ENCODE results near the gene ATP1B1.

The ATP1B1 gene

DNA sequence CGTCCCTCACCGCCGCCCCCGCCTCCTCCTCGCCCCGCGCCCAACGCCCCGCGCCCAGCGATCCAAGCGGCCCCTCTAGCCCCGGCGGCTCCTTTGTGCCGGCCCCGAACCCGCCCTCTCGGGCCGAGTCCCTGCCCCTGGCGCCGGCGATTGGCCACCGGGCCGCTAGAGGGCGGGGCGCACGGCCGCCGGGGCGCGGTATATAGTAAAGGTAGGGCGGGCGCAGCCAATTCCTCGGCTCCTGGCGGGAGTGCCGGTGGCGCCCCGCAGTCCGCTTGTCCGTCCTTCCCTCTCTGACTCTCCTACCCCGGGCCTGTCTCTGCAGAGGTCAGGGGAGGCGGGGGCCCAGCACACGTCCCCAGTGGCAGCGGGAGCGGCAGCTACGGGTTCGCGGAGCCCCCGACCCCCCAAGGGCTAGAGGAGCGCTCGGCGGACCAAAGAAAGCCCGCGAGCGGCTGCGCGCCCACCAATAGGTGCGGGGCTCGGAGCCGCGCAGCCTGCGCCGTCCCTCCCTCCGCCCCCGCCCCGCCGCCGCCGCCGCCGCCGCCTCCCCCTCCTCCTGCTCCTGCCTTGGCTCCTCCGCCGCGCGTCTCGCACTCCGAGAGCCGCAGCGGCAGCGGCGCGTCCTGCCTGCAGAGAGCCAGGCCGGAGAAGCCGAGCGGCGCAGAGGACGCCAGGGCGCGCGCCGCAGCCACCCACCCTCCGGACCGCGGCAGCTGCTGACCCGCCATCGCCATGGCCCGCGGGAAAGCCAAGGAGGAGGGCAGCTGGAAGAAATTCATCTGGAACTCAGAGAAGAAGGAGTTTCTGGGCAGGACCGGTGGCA is at the start of gene ATP1B1:
Gene ATP1B1, plus strand, starts transcription at position 596 of the 826 bp plus-strand sequence. Its CDS starts 140 bp downstream, at position 736.
- Histone ChIP-seq H3K9me3 (ENCODE audit: control insufficient read depth in 1 of 2, low read length in 2 of 2) (no peaks in the 10 kb centered on the region), H3K4me3 (ENCODE audit: low read depth in 1 of 2, low read length in 2 of 2) (peak within 1 kb of the TSS; percentile 80 to 81), H3K27me3 (ENCODE audit: low read depth, low read length) (no peaks in the 10 kb centered on the region), H3K27ac (ENCODE audit: low read length) (peak within 1 kb of the TSS; percentile 94), H3K4me1 (ENCODE audit: control insufficient read depth in 1 of 2, insufficient read depth in 2 of 2, low read length in 2 of 2) (peaks cover 0 to 35% of the 10 kb centered on the region in 2 donors), H3K36me3 (ENCODE audit: control insufficient read depth in 1 of 2, insufficient read depth in 2 of 2, low read length in 2 of 2) (peaks cover 0 to under 1% of the 10 kb centered on the region in 2 donors)

DNA sequence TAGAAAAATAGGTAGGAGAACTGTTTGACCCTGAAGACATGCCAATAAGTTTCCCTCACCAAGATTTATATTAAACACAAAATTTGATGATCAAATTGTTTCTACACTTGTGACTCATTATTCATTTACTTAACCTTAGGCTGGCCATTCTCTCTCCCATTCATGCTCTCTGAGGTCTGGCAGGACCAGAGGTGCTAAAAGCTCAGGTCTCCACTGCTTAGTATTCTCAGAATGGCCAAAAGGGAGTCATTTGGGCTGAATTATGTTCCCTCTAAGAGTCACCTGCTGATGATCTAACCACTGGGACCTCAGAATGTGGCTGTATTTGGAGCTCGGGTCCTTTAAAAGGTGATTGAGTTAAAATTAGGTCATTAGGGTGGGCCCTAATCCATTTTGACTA is 47.1 kb upstream of the ATP1B1 start:
- H3K36me3 ChIP-seq (ENCODE audit: control insufficient read depth in 1 of 2, insufficient read depth in 2 of 2, low read length in 2 of 2) = no peaks in the 10 kb centered on the region
- H3K4me1 ChIP-seq (ENCODE audit: control insufficient read depth in 1 of 2, insufficient read depth in 2 of 2, low read length in 2 of 2) = no peaks in the 10 kb centered on the region
- H3K27me3 ChIP-seq (ENCODE audit: low read depth, low read length) = no peaks in the 10 kb centered on the region
- H3K27ac ChIP-seq (ENCODE audit: low read length) = no peak overlapping the region
- peaks cover 0 to 4% of the 10 kb centered on the region in 2 donors for H3K9me3 ChIP-seq (ENCODE audit: control insufficient read depth in 1 of 2, low read length in 2 of 2)
- H3K4me3 ChIP-seq (ENCODE audit: low read depth in 1 of 2, low read length in 2 of 2) = no peak overlapping the region

DNA sequence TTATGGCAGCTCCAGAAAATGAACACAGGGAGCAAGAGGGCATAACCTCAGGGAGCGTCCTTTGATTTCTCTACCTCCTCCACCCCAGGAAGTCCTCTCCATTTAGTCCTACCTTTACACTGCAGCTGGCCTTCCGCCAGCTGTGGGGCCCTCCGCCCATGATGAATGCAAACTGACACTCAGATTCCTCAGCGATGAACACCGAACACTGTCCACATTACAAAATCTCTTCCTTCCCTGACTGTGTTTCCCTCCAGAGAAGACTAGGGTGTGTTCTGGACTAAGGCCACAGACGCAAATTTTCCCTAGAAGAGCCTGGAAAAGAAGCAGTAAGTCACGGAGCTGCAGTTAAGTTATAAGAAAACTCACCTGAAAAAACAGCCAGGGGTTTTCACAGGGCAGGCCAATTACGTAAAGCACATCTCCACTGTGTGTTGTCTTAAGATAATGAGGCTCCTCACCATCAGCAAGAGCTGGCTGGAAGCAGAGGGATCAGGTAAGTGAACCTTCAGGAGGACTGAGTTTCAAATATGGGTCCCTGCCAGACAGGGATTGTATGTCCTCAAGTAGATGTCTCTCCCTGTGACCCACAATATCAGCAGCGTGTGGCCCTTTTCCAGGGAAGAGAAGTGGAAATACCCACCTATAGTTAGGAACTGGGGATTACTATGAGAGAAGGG is 46.3 kb upstream of the ATP1B1 start:
- Histone ChIP-seq H3K36me3 (ENCODE audit: control insufficient read depth in 1 of 2, insufficient read depth in 2 of 2, low read length in 2 of 2) (no peaks in the 10 kb centered on the region), H3K27me3 (ENCODE audit: low read depth, low read length) (no peaks in the 10 kb centered on the region), H3K4me1 (ENCODE audit: control insufficient read depth in 1 of 2, insufficient read depth in 2 of 2, low read length in 2 of 2) (no peaks in the 10 kb centered on the region), H3K27ac (ENCODE audit: low read length) (no peak overlapping the region), H3K9me3 (ENCODE audit: control insufficient read depth in 1 of 2, low read length in 2 of 2) (peaks cover 0 to 4% of the 10 kb centered on the region in 2 donors), H3K4me3 (ENCODE audit: low read depth in 1 of 2, low read length in 2 of 2) (no peak overlapping the region)

DNA sequence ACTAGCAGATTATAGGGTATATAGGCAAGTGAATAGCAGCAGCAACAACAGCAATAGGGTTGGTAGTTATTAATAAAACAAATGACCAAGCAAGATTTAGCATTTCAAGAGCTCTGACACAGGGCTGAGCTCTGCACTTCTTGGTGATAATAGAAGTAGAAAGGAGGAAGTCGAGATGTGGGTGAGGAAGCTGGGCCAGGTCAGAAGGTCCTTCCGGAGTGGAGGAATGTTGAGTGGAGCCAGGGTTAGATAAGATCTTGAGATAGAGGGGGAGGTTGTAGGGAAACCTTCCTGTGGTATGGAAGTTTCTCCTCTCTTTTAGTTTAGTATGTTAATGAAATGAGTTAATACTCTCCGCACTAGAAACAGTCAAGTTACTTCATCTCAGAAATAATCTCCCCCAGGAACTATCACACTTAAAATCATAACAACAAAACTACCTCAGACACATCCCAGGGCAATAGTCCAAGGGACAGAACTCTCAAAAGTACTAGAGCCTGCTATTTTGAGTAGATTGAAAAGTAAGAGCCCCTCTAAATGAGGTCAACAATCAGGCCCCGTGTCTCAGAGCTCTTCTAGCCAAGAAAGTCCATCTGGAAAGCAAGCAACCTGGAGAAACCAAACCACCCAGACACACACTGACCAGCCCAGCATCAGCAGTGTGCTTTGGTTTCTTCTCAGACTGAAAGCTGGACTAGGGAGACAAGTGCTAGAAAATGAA is 45.4 kb upstream of the ATP1B1 start:
- Histone ChIP-seq H3K9me3 (ENCODE audit: control insufficient read depth in 1 of 2, low read length in 2 of 2) (peaks cover 0 to 4% of the 10 kb centered on the region in 2 donors), H3K4me1 (ENCODE audit: control insufficient read depth in 1 of 2, insufficient read depth in 2 of 2, low read length in 2 of 2) (no peaks in the 10 kb centered on the region), H3K36me3 (ENCODE audit: control insufficient read depth in 1 of 2, insufficient read depth in 2 of 2, low read length in 2 of 2) (no peaks in the 10 kb centered on the region), H3K4me3 (ENCODE audit: low read depth in 1 of 2, low read length in 2 of 2) (no peak overlapping the region), H3K27me3 (ENCODE audit: low read depth, low read length) (no peaks in the 10 kb centered on the region), H3K27ac (ENCODE audit: low read length) (no peak overlapping the region)

DNA sequence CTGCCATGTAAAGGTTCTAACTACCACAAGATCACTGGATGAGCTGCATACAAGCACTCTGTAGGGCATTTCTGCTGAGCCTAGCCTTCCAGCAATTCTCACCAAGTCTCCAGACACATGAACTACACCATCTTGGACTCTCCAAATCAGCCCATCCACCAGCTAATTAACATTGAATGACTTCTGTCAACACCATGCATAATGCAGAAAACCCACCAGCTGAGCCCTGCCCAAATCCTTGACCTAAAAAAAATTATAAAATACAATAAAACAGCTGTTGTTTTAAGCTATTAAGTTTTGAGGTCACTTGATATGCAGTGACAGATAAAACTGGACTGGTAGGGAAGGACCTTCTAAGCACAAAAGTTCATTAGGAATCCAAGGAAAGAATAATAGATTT is 44.3 kb upstream of the ATP1B1 start:
- Histone ChIP-seq H3K27me3 (ENCODE audit: low read depth, low read length) (no peaks in the 10 kb centered on the region), H3K4me3 (ENCODE audit: low read depth in 1 of 2, low read length in 2 of 2) (no peak overlapping the region), H3K36me3 (ENCODE audit: control insufficient read depth in 1 of 2, insufficient read depth in 2 of 2, low read length in 2 of 2) (no peaks in the 10 kb centered on the region), H3K4me1 (ENCODE audit: control insufficient read depth in 1 of 2, insufficient read depth in 2 of 2, low read length in 2 of 2) (no peaks in the 10 kb centered on the region), H3K27ac (ENCODE audit: low read length) (no peak overlapping the region), H3K9me3 (ENCODE audit: control insufficient read depth in 1 of 2, low read length in 2 of 2) (peaks cover 6 to 11% of the 10 kb centered on the region in 2 donors)

DNA sequence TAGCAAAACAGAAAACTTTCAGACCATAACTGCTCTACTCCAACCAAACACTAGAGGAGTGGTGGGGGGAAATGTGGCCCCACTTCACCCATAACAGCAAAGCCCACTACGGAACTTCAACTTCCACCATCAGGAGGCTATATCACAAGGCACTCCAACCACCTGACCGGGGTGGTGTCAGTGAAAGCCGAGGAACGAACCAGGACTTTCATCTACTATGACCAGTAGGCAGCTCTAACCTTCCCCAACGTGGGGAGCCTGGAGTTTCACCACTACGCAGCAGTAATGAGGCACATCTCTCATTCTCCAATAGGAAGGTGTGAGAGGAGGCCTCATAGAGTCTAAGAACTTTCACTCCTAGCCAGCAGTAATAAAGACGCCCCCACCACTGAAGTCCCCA is 42.4 kb upstream of the ATP1B1 start:
- H3K27ac ChIP-seq (ENCODE audit: low read length) = no peak overlapping the region
- no peaks in the 10 kb centered on the region for H3K36me3 ChIP-seq (ENCODE audit: control insufficient read depth in 1 of 2, insufficient read depth in 2 of 2, low read length in 2 of 2)
- H3K4me3 ChIP-seq (ENCODE audit: low read depth in 1 of 2, low read length in 2 of 2) = no peak overlapping the region
- H3K9me3 ChIP-seq (ENCODE audit: control insufficient read depth in 1 of 2, low read length in 2 of 2) = peaks cover 6 to 20% of the 10 kb centered on the region in 2 donors
- no peaks in the 10 kb centered on the region for H3K27me3 ChIP-seq (ENCODE audit: low read depth, low read length)
- H3K4me1 ChIP-seq (ENCODE audit: control insufficient read depth in 1 of 2, insufficient read depth in 2 of 2, low read length in 2 of 2) = no peaks in the 10 kb centered on the region

DNA sequence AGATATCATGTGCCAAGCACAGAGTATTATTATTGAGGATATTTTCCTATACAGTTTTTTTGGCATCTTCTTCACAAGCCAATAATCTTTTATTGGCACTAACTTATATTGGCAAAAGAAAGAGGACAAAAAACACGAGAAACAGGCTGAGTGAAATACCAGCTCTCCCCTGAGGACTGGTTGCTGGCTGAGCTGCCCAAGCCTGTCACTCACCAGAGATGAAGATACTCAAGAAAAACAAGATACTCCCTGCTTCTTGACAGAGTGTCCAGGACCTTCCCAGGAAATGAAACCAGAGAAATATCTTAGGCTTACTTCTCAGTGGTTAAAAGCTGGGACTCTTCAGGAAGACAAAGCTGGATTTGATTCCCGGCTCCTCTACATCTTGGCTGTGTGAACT is 35.9 kb upstream of the ATP1B1 start:
- H3K36me3 ChIP-seq (ENCODE audit: control insufficient read depth in 1 of 2, insufficient read depth in 2 of 2, low read length in 2 of 2) = no peaks in the 10 kb centered on the region
- peaks cover 6 to 16% of the 10 kb centered on the region in 2 donors for H3K9me3 ChIP-seq (ENCODE audit: control insufficient read depth in 1 of 2, low read length in 2 of 2)
- no peaks in the 10 kb centered on the region for H3K27me3 ChIP-seq (ENCODE audit: low read depth, low read length)
- no peak overlapping the region for H3K27ac ChIP-seq (ENCODE audit: low read length)
- no peak overlapping the region for H3K4me3 ChIP-seq (ENCODE audit: low read depth in 1 of 2, low read length in 2 of 2)
- no peaks in the 10 kb centered on the region for H3K4me1 ChIP-seq (ENCODE audit: control insufficient read depth in 1 of 2, insufficient read depth in 2 of 2, low read length in 2 of 2)

DNA sequence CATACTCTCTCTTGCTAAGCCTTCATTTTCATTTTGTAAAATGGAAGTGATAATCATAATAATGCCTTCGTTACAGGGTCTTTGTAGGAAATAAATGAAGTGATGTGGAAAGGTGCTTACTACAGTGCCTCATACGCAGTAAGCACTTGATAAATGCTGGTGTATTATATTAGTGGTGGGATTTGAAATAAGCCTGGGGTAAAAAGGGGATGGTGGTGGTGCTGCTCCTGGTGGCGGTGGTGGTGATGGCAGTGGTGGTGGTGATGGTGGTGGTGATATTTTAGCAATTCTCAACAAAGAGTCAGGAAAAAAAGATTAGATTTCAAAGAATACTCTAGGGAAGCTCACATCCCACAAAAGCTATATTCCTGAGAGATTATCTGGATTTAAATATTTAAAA is 35.5 kb upstream of the ATP1B1 start:
- H3K9me3 ChIP-seq (ENCODE audit: control insufficient read depth in 1 of 2, low read length in 2 of 2) = peaks cover 6 to 16% of the 10 kb centered on the region in 2 donors
- no peaks in the 10 kb centered on the region for H3K36me3 ChIP-seq (ENCODE audit: control insufficient read depth in 1 of 2, insufficient read depth in 2 of 2, low read length in 2 of 2)
- H3K27me3 ChIP-seq (ENCODE audit: low read depth, low read length) = no peaks in the 10 kb centered on the region
- no peak overlapping the region for H3K27ac ChIP-seq (ENCODE audit: low read length)
- no peaks in the 10 kb centered on the region for H3K4me1 ChIP-seq (ENCODE audit: control insufficient read depth in 1 of 2, insufficient read depth in 2 of 2, low read length in 2 of 2)
- H3K4me3 ChIP-seq (ENCODE audit: low read depth in 1 of 2, low read length in 2 of 2) = no peak overlapping the region

DNA sequence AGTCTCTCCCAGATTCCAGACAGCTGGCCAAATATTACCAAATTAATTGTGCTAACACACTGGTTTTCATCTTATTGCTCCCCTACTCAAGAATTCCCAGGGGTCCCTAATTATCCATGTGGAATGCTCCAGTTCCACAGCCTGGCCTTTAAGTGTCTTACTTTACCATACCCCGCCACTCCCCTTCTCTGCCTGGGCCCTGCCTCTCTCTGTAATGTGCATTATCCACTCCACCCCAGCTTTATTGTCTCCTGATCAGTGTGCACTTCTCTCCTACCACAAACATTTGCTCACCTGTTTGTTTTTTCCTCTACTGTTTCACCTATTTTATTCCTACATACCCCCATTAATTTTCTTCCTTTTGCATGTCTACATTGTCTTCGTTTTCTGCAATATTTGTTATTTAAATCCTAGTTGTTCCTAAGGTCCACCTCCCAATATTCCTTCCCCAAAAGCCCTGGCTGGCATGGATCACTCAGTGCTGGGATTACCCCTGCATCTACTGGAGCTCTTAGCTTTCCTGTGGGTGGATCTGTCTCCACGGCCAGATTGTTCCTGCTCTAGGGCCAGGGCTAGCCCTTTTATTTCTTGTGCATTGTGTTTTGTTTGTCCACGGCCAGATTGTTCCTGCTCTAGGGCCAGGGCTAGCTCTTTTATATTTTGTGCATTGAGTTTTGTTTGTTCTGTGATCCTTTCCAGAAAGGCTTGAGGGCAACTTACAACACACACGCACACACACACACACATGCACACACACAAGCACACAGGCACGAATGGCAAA is 33.4 kb upstream of the ATP1B1 start:
- H3K4me3 ChIP-seq (ENCODE audit: low read depth in 1 of 2, low read length in 2 of 2) = no peak overlapping the region
- no peaks in the 10 kb centered on the region for H3K27me3 ChIP-seq (ENCODE audit: low read depth, low read length)
- no peak overlapping the region for H3K27ac ChIP-seq (ENCODE audit: low read length)
- H3K4me1 ChIP-seq (ENCODE audit: control insufficient read depth in 1 of 2, insufficient read depth in 2 of 2, low read length in 2 of 2) = no peaks in the 10 kb centered on the region
- peaks cover 0 to 5% of the 10 kb centered on the region in 2 donors for H3K9me3 ChIP-seq (ENCODE audit: control insufficient read depth in 1 of 2, low read length in 2 of 2)
- H3K36me3 ChIP-seq (ENCODE audit: control insufficient read depth in 1 of 2, insufficient read depth in 2 of 2, low read length in 2 of 2) = no peaks in the 10 kb centered on the region

DNA sequence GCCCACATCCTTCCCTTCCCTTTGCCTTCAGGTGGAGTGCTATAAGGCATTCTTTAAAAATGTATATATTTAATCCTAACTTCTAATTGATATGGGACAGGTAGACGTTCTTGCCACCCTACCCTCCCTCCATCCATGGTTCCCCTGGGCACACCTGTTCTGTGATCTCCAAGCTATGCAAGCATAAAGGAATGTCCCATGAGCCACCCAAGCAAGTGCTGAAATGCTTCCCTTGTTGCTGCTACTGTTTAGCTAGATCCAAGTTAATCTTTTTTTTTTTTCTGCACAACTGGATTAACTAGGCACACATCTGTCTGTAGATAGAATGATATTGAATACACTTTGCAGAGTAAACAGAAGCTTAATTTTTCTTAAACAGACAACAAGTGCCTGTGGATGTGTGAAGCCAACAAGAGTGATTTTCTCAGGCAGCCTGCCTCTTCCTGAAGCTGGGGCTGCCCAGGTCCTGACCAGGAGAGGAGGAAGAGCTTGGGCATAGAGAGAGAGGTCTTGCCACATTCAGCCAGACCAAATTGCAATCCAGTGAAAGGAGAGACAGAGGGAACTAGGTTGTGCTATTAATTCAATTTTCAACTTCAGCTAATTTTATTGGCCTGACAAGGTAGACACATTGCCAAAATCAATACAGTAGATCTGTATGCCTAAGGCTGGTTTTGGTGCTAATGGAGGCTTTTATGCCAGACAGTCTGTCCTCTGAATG is 28.2 kb upstream of the ATP1B1 start:
- H3K4me1 ChIP-seq (ENCODE audit: control insufficient read depth in 1 of 2, insufficient read depth in 2 of 2, low read length in 2 of 2) = no peaks in the 10 kb centered on the region
- no peaks in the 10 kb centered on the region for H3K9me3 ChIP-seq (ENCODE audit: control insufficient read depth in 1 of 2, low read length in 2 of 2)
- H3K4me3 ChIP-seq (ENCODE audit: low read depth in 1 of 2, low read length in 2 of 2) = no peak overlapping the region
- no peak overlapping the region for H3K27ac ChIP-seq (ENCODE audit: low read length)
- H3K36me3 ChIP-seq (ENCODE audit: control insufficient read depth in 1 of 2, insufficient read depth in 2 of 2, low read length in 2 of 2) = no peaks in the 10 kb centered on the region
- H3K27me3 ChIP-seq (ENCODE audit: low read depth, low read length) = no peaks in the 10 kb centered on the region
